Neural progenitor cell (in vitro differentiated cells): ENCODE data around the gene RAPH1. TPM values are rescaled to one million over a fixed set of nuclear protein-coding genes. Genes with fewer than 3 reads are reported as not detected.

Experiments used
- DNase-seq: peaks from one replicate; pipeline ENCODE4 v3.0.0-alpha.2; 2016; ENCODE audit warnings: low spot score
- H2AFZ ChIP-seq: fragments of 200-600 bp; sonication (generic); replicated peaks from 2 replicates; pipeline ENCODE4 v1.6.1; 2016; ENCODE audit warnings: antibody characterized with exemption
- H3F3A ChIP-seq: fragments of 200-600 bp; sonication (generic); 2 replicates; pipeline ENCODE4 v1.6.1; 2016; ENCODE audit warnings: antibody characterized with exemption, low read depth
- H3K27ac ChIP-seq: fragments of 200-600 bp; sonication (generic); 2 replicates; pipeline ENCODE4 v1.5.1; 2016; ENCODE audit warnings: mild to moderate bottlenecking
- H3K27me3 ChIP-seq: fragments of 200-600 bp; sonication (generic); 2 replicates; pipeline ENCODE4 v1.6.1; 2016; ENCODE audit warnings: mild to moderate bottlenecking, moderate library complexity
- H3K36me3 ChIP-seq: fragments of 200-600 bp; sonication (generic); 2 replicates; pipeline ENCODE4 v1.5.1; 2016
- H3K4me1 ChIP-seq: fragments of 200-600 bp; sonication (generic); 2 replicates; pipeline ENCODE4 v1.6.1; 2016; ENCODE audit warnings: mixed run types
- H3K4me2 ChIP-seq: fragments of 200-600 bp; sonication (generic); 2 replicates; pipeline ENCODE4 v1.6.1; 2016
- H3K4me3 ChIP-seq: fragments of 200-600 bp; sonication (generic); 2 replicates; pipeline ENCODE4 v1.5.1; 2016
- H3K79me2 ChIP-seq: fragments of 200-600 bp; sonication (generic); 2 replicates; pipeline ENCODE4 v1.6.1; 2016; ENCODE audit warnings: low read depth
- H3K9ac ChIP-seq: fragments of 200-600 bp; sonication (generic); 2 replicates; pipeline ENCODE4 v1.6.1; 2016
- H3K9me3 ChIP-seq: fragments of 200-600 bp; sonication (generic); 2 replicates; pipeline ENCODE4 v1.5.1; 2016; ENCODE audit warnings: low read depth
- H4K20me1 ChIP-seq: fragments of 200-600 bp; sonication (generic); 2 replicates; pipeline ENCODE4 v1.6.1; 2016; ENCODE audit warnings: low read depth
- H3K27ac Mint-ChIP-seq: 3 replicates; pipeline ENCODE4 v1.8.0; 2021; ENCODE audit warnings: mixed read lengths
- H3K27me3 Mint-ChIP-seq: 2 replicates; pipeline ENCODE4 v1.8.0; 2022; ENCODE audit warnings: low read depth, mild to moderate bottlenecking, inconsistent platforms, moderate library complexity, mixed read lengths; ENCODE audit not compliant: insufficient read depth
- H3K36me3 Mint-ChIP-seq: 3 replicates; pipeline ENCODE4 v1.8.0; 2021; ENCODE audit warnings: mixed read lengths
- H3K4me1 Mint-ChIP-seq: 3 replicates; pipeline ENCODE4 v1.8.0; 2021; ENCODE audit warnings: mixed read lengths
- H3K4me3 Mint-ChIP-seq: 3 replicates; pipeline ENCODE4 v1.8.0; 2021; ENCODE audit warnings: mild to moderate bottlenecking, moderate library complexity, mixed read lengths
- H3K9me3 Mint-ChIP-seq: 3 replicates; pipeline ENCODE4 v1.8.0; 2020; ENCODE audit warnings: mixed read lengths
- EZH2 ChIP-seq: fragments of 200-600 bp; sonication (generic); IDR thresholded peaks from 2 replicates; pipeline ENCODE4 v1.6.1; 2017; ENCODE audit warnings: antibody characterized with exemption, mild to moderate bottlenecking, moderate library complexity
- EZH2phosphoT487 ChIP-seq: fragments of 200-600 bp; sonication (generic); IDR thresholded peaks from 2 replicates; pipeline ENCODE4 v1.6.1; 2017; ENCODE audit warnings: antibody characterized with exemption
- total RNA-seq: library from RNA; depleted of rRNA; stranded (reverse); fragments of >200 nt; gene quantifications from 2 replicates; pipeline ENCODE4 v1.2.3, GENCODE V29; 2015; ENCODE audit warnings: low replicate concordance
- TF ChIP-seq, protein P1 (sequence below): fragments of 200-600 bp; sonication (generic); IDR thresholded peaks from 2 replicates; pipeline ENCODE4 v1.5.1; 2017; ENCODE audit warnings: antibody characterized with exemption, mild to moderate bottlenecking

RAPH1 gene
- total RNA-seq, 1 donor from 2014 or later, result 11.2 TPM

DNA sequence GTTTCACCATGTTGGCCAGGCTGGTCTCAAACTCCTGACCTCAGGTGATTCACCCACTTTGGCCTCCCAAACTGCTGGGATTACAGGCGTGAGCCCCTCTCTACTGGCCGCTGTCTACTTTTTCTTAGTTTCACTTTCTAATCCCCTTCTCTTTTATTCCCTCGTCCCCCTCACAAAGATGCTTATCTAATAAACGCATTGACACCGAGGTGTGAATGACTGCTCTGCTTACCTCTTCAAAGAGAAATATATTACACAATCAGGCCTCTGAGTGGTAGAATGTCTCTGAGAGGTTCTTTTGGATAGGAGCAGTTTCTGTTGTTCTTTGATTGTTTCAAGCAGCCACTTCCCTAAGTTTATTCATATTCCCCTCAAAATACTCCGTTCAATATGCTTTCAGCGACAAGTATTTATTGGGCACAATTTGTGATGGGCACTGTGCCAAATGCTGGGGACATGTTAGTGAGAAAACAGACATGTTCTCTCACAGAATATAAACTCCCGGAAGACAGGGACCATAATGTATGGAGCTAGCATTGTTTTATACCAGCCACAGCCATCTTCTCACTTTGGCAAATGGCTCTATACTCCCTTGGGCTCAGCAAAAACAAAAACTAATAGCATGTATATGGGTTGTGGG is 34.7 kb upstream of the RAPH1 start:
- Histone ChIP-seq H3K27me3 (no peaks in the 10 kb centered on the region), H2AFZ (no peak overlapping the region), H3K4me3 (no peak overlapping the region), H3K9me3 (no peaks in the 10 kb centered on the region), H3K79me2 (no peaks in the 10 kb centered on the region), H3K4me1 (no peaks in the 10 kb centered on the region), H3K27ac (no peak overlapping the region), H3K9ac (no peak overlapping the region), H3F3A (no peaks in the 10 kb centered on the region), H3K4me2 (no peak overlapping the region), H3K36me3 (no peaks in the 10 kb centered on the region), H4K20me1 (no peaks in the 10 kb centered on the region)
- no peaks in the 10 kb centered on the region for H3K9me3 Mint-ChIP-seq
- no peak overlapping the region for H3K27ac Mint-ChIP-seq
- H3K36me3 Mint-ChIP-seq, result no peaks in the 10 kb centered on the region
- no peak for DNase-seq
- H3K27me3 Mint-ChIP-seq, result no peaks in the 10 kb centered on the region
- H3K4me3 Mint-ChIP-seq, result no peak overlapping the region
- no peaks in the 10 kb centered on the region for H3K4me1 Mint-ChIP-seq
- no peak for TF ChIP-seq EZH2phosphoT487
- TF ChIP-seq, protein P1, sequence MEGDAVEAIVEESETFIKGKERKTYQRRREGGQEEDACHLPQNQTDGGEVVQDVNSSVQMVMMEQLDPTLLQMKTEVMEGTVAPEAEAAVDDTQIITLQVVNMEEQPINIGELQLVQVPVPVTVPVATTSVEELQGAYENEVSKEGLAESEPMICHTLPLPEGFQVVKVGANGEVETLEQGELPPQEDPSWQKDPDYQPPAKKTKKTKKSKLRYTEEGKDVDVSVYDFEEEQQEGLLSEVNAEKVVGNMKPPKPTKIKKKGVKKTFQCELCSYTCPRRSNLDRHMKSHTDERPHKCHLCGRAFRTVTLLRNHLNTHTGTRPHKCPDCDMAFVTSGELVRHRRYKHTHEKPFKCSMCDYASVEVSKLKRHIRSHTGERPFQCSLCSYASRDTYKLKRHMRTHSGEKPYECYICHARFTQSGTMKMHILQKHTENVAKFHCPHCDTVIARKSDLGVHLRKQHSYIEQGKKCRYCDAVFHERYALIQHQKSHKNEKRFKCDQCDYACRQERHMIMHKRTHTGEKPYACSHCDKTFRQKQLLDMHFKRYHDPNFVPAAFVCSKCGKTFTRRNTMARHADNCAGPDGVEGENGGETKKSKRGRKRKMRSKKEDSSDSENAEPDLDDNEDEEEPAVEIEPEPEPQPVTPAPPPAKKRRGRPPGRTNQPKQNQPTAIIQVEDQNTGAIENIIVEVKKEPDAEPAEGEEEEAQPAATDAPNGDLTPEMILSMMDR, result no peak
- TF ChIP-seq EZH2, result no peak

DNA sequence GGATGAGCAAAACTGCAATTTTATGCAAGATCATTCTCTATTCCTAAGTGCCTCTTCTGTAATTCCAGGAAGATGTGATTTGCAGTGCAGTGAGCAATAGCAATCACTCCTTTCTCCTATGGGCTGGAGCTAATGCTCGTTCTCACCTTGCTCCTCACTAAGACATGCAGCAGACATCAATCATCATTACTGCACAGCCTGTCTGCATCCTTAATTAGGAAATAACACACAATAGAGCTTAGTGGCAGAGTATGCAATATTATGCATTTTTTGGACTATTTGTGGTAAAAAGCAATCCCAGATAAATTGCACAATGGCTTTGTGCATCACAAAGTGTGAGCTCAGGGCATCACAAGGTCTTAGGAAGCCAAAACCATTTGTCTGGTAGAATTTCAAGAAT is 32.6 kb upstream of the RAPH1 start:
- DNase-seq, result no peak
- no peaks in the 10 kb centered on the region for H3K79me2 ChIP-seq
- no peak overlapping the region for H3K27ac Mint-ChIP-seq
- no peak overlapping the region for H3K27ac ChIP-seq
- H3K36me3 ChIP-seq, result no peaks in the 10 kb centered on the region
- no peaks in the 10 kb centered on the region for H3K27me3 ChIP-seq
- H3K9me3 Mint-ChIP-seq, result no peaks in the 10 kb centered on the region
- H3K4me2 ChIP-seq, result no peak overlapping the region
- no peak overlapping the region for H3K9ac ChIP-seq
- no peaks in the 10 kb centered on the region for H3K9me3 ChIP-seq
- no peaks in the 10 kb centered on the region for H3K36me3 Mint-ChIP-seq
- H2AFZ ChIP-seq, result no peak overlapping the region
- H3K4me1 ChIP-seq, result no peaks in the 10 kb centered on the region
- H3K4me1 Mint-ChIP-seq, result peaks cover under 1% of the 10 kb centered on the region
- no peaks in the 10 kb centered on the region for H3F3A ChIP-seq
- H3K4me3 Mint-ChIP-seq, result no peak overlapping the region
- no peak overlapping the region for H3K4me3 ChIP-seq
- H3K27me3 Mint-ChIP-seq, result no peaks in the 10 kb centered on the region
- no peaks in the 10 kb centered on the region for H4K20me1 ChIP-seq
- TF ChIP-seq, protein P1, result no peak
- TF ChIP-seq EZH2 (no peak), EZH2phosphoT487 (no peak)

DNA sequence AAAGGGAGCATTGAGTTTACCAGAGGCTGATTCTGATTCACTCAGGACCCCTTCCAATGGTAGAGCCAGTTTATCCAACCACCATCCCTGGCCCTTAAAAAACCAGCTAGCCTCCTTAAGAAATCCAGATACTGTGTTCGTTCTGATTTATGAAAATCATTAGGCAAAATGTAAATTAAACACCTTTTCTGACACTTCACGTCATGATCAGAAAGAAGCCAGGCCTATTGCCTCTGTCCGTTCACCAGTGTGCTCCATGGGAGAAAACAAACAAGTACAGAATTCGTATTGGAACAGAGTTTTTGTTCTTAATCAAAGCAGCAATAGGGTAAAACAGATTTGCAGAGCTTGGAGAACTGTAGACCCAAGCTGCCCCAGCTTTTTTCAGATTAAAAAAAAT is 31.1 kb upstream of the RAPH1 start:
- no peaks in the 10 kb centered on the region for H3K9me3 ChIP-seq
- Mint-ChIP-seq H3K36me3 (no peaks in the 10 kb centered on the region), H3K9me3 (no peaks in the 10 kb centered on the region), H3K4me1 (peaks cover 9% of the 10 kb centered on the region), H3K27ac (no peak overlapping the region), H3K27me3 (peaks cover 3% of the 10 kb centered on the region), H3K4me3 (no peak overlapping the region)
- no peaks in the 10 kb centered on the region for H3K36me3 ChIP-seq
- no peak overlapping the region for H3K4me3 ChIP-seq
- H3K27ac ChIP-seq, result no peak overlapping the region
- H3F3A ChIP-seq, result no peaks in the 10 kb centered on the region
- no peak overlapping the region for H2AFZ ChIP-seq
- TF ChIP-seq EZH2phosphoT487, result no peak
- no peak for TF ChIP-seq EZH2
- TF ChIP-seq, protein P1, result no peak
- H3K4me1 ChIP-seq, result peaks cover 8% of the 10 kb centered on the region
- no peak overlapping the region for H3K4me2 ChIP-seq
- H4K20me1 ChIP-seq, result no peaks in the 10 kb centered on the region
- DNase-seq, result no peak
- no peaks in the 10 kb centered on the region for H3K79me2 ChIP-seq
- H3K9ac ChIP-seq, result no peak overlapping the region
- no peaks in the 10 kb centered on the region for H3K27me3 ChIP-seq
